ENCODE results near the gene FRA10AC1. TPM values are rescaled to one million over a fixed set of nuclear protein-coding genes. Genes with fewer than 3 reads are reported as not detected.
A peak's percentile ranks its signal among the peaks of the same experiment; 100 is the strongest.
"Not testable (repeated sequence)": the region's sequence is repeated elsewhere in the genome, so short reads cannot be mapped to it uniquely, and the experiment has no call there.

The FRA10AC1 gene
- total and polyA plus RNA-seq, 5 donors from 2014 or later: 5.1 to 16.5 (median 6.0) TPM

GRCh38 chr10:93703066-93703465 lies 674 bp upstream of the FRA10AC1 start:
- H3K36me3 ChIP-seq (ENCODE audit: control insufficient read depth, insufficient read depth, low read length): peaks cover 14% of the 10 kb centered on the region
- no peaks in the 10 kb centered on the region for H3K27me3 Mint-ChIP-seq
- H3K36me3 Mint-ChIP-seq: peaks cover 10% of the 10 kb centered on the region
- peak overlapping the region; percentile 80 for H3K27ac ChIP-seq (ENCODE audit: insufficient read depth, low read length, poor library complexity, severe bottlenecking)
- peak overlapping the region; percentile 98 for H3K4me3 ChIP-seq (ENCODE audit: low read depth, low read length)
- peaks cover 2% of the 10 kb centered on the region for H3K27me3 ChIP-seq (ENCODE audit: control insufficient read depth, insufficient read depth, low read length)
- H3K27ac Mint-ChIP-seq: no peak overlapping the region
- peaks cover 42% of the 10 kb centered on the region for H3K4me1 ChIP-seq (ENCODE audit: control insufficient read depth, insufficient read depth, low read length, poor library complexity, severe bottlenecking)
- peaks cover 4 to 23% (median 16%) of the 10 kb centered on the region in 4 donors for H3K4me1 Mint-ChIP-seq
- no peak overlapping the region for H3K4me3 Mint-ChIP-seq
- H3K9me3 Mint-ChIP-seq: peaks cover 0 to 2% (median 0%) of the 10 kb centered on the region in 7 donors
- ATAC-seq (ENCODE audit: low read depth in 2 of 2) (no peak), DNase-seq (peak in 1 of 3 donors; percentile 38)
- H3K9me3 ChIP-seq (ENCODE audit: control insufficient read depth in 2 of 2, low read length in 2 of 2): no peaks in the 10 kb centered on the region

GRCh38 chr10:93701866-93702209 lies 554 bp downstream of the FRA10AC1 start:
- Mint-ChIP-seq H3K9me3 (peaks cover 0 to under 1% (median 0%) of the 10 kb centered on the region in 7 donors), H3K27ac (no peak overlapping the region), H3K27me3 (no peaks in the 10 kb centered on the region), H3K4me3 (no peak overlapping the region), H3K4me1 (peaks cover 8 to 29% (median 19%) of the 10 kb centered on the region in 4 donors), H3K36me3 (peaks cover 17% of the 10 kb centered on the region)
- Histone ChIP-seq H3K36me3 (ENCODE audit: control insufficient read depth, insufficient read depth, low read length) (peaks cover 23% of the 10 kb centered on the region), H3K4me1 (ENCODE audit: control insufficient read depth, insufficient read depth, low read length, poor library complexity, severe bottlenecking) (peaks cover 42% of the 10 kb centered on the region), H3K27ac (ENCODE audit: insufficient read depth, low read length, poor library complexity, severe bottlenecking) (peak overlapping the region; percentile 80), H3K27me3 (ENCODE audit: control insufficient read depth, insufficient read depth, low read length) (no peaks in the 10 kb centered on the region), H3K9me3 (ENCODE audit: control insufficient read depth in 2 of 2, low read length in 2 of 2) (no peaks in the 10 kb centered on the region), H3K4me3 (ENCODE audit: low read depth, low read length) (peak overlapping the region; percentile 95)
- DNase-seq (no peak), ATAC-seq (ENCODE audit: low read depth in 2 of 2) (peak; percentile 6 to 8)

GRCh38 chr10:93697207-93697606 lies 5.2 kb downstream of the FRA10AC1 start:
- H3K9me3 ChIP-seq (ENCODE audit: control insufficient read depth in 2 of 2, low read length in 2 of 2): no peaks in the 10 kb centered on the region
- H3K4me3 ChIP-seq (ENCODE audit: low read depth, low read length): no peak overlapping the region
- Mint-ChIP-seq H3K4me3 (no peak overlapping the region), H3K36me3 (peaks cover 40% of the 10 kb centered on the region), H3K27ac (no peak overlapping the region), H3K9me3 (no peaks in the 10 kb centered on the region), H3K4me1 (peaks cover 26 to 33% (median 27%) of the 10 kb centered on the region in 4 donors), H3K27me3 (no peaks in the 10 kb centered on the region)
- ATAC-seq (ENCODE audit: low read depth in 2 of 2) (no peak), DNase-seq (no peak)
- no peak overlapping the region for H3K27ac ChIP-seq (ENCODE audit: insufficient read depth, low read length, poor library complexity, severe bottlenecking)
- peaks cover 53% of the 10 kb centered on the region for H3K36me3 ChIP-seq (ENCODE audit: control insufficient read depth, insufficient read depth, low read length)
- peaks cover 34% of the 10 kb centered on the region for H3K4me1 ChIP-seq (ENCODE audit: control insufficient read depth, insufficient read depth, low read length, poor library complexity, severe bottlenecking)
- H3K27me3 ChIP-seq (ENCODE audit: control insufficient read depth, insufficient read depth, low read length): no peaks in the 10 kb centered on the region

GRCh38 chr10:93696582-93696981 lies 5.8 kb downstream of the FRA10AC1 start:
- H3K9me3 Mint-ChIP-seq; H3K4me3 ChIP-seq (ENCODE audit: low read depth, low read length); H3K9me3 ChIP-seq (ENCODE audit: control insufficient read depth in 2 of 2, low read length in 2 of 2); H3K27ac ChIP-seq (ENCODE audit: insufficient read depth, low read length, poor library complexity, severe bottlenecking); H3K4me3 Mint-ChIP-seq; ATAC-seq (ENCODE audit: low read depth in 2 of 2); DNase-seq; H3K27ac Mint-ChIP-seq; H3K27me3 Mint-ChIP-seq; H3K27me3 ChIP-seq (ENCODE audit: control insufficient read depth, insufficient read depth, low read length): not testable (repeated sequence)
- peaks cover 26 to 33% (median 27%) of the 10 kb centered on the region in 4 donors for H3K4me1 Mint-ChIP-seq
- Histone ChIP-seq H3K36me3 (ENCODE audit: control insufficient read depth, insufficient read depth, low read length) (peaks cover 59% of the 10 kb centered on the region), H3K4me1 (ENCODE audit: control insufficient read depth, insufficient read depth, low read length, poor library complexity, severe bottlenecking) (peaks cover 29% of the 10 kb centered on the region)
- H3K36me3 Mint-ChIP-seq: peaks cover 40% of the 10 kb centered on the region

- H3K27ac Mint-ChIP-seq: peak overlapping the region in 1 of 3 donors; percentile 69
- H3K27me3 ChIP-seq (ENCODE audit: control insufficient read depth, insufficient read depth, low read length): no peaks in the 10 kb centered on the region
- peaks cover 44% of the 10 kb centered on the region for H3K36me3 Mint-ChIP-seq
- no peak overlapping the region for H3K27ac ChIP-seq (ENCODE audit: insufficient read depth, low read length, poor library complexity, severe bottlenecking)
- no peak overlapping the region for H3K4me3 Mint-ChIP-seq
- H3K4me1 ChIP-seq (ENCODE audit: control insufficient read depth, insufficient read depth, low read length, poor library complexity, severe bottlenecking): peaks cover 20% of the 10 kb centered on the region
- no peaks in the 10 kb centered on the region for H3K27me3 Mint-ChIP-seq
- no peaks in the 10 kb centered on the region for H3K9me3 ChIP-seq (ENCODE audit: control insufficient read depth in 2 of 2, low read length in 2 of 2)
- H3K4me3 ChIP-seq (ENCODE audit: low read depth, low read length): no peak overlapping the region
- H3K4me1 Mint-ChIP-seq: peaks cover 26 to 31% (median 27%) of the 10 kb centered on the region in 4 donors
- peaks cover 65% of the 10 kb centered on the region for H3K36me3 ChIP-seq (ENCODE audit: control insufficient read depth, insufficient read depth, low read length)
- ATAC-seq (ENCODE audit: low read depth in 2 of 2) (no peak), DNase-seq (no peak)
- H3K9me3 Mint-ChIP-seq: no peaks in the 10 kb centered on the region
Measured at GRCh38 chr10:93695740-93696139, 6.7 kb downstream of the FRA10AC1 start.

- H3K27me3 ChIP-seq (ENCODE audit: control insufficient read depth, insufficient read depth, low read length): no peaks in the 10 kb centered on the region
- Mint-ChIP-seq H3K4me3 (no peak overlapping the region), H3K9me3 (no peaks in the 10 kb centered on the region), H3K27me3 (no peaks in the 10 kb centered on the region), H3K27ac (no peak overlapping the region), H3K4me1 (peaks cover 5 to 11% (median 6%) of the 10 kb centered on the region in 4 donors), H3K36me3 (peaks cover 24% of the 10 kb centered on the region)
- H3K9me3 ChIP-seq (ENCODE audit: control insufficient read depth in 2 of 2, low read length in 2 of 2): no peaks in the 10 kb centered on the region
- no peak overlapping the region for H3K27ac ChIP-seq (ENCODE audit: insufficient read depth, low read length, poor library complexity, severe bottlenecking)
- DNase-seq: no peak
- H3K36me3 ChIP-seq (ENCODE audit: control insufficient read depth, insufficient read depth, low read length): peaks cover 39% of the 10 kb centered on the region
- ATAC-seq (ENCODE audit: low read depth in 2 of 2): no peak
- no peaks in the 10 kb centered on the region for H3K4me1 ChIP-seq (ENCODE audit: control insufficient read depth, insufficient read depth, low read length, poor library complexity, severe bottlenecking)
- H3K4me3 ChIP-seq (ENCODE audit: low read depth, low read length): no peak overlapping the region
Measured at GRCh38 chr10:93687737-93688136, 14.7 kb downstream of the FRA10AC1 start.

- Mint-ChIP-seq H3K4me3 (no peak overlapping the region), H3K27ac (no peak overlapping the region), H3K27me3 (no peaks in the 10 kb centered on the region), H3K36me3 (peaks cover 15% of the 10 kb centered on the region), H3K4me1 (peaks cover 0 to 8% (median 4%) of the 10 kb centered on the region in 4 donors), H3K9me3 (no peaks in the 10 kb centered on the region)
- Histone ChIP-seq H3K27me3 (ENCODE audit: control insufficient read depth, insufficient read depth, low read length) (no peaks in the 10 kb centered on the region), H3K36me3 (ENCODE audit: control insufficient read depth, insufficient read depth, low read length) (peaks cover 46% of the 10 kb centered on the region), H3K27ac (ENCODE audit: insufficient read depth, low read length, poor library complexity, severe bottlenecking) (no peak overlapping the region), H3K4me1 (ENCODE audit: control insufficient read depth, insufficient read depth, low read length, poor library complexity, severe bottlenecking) (no peaks in the 10 kb centered on the region), H3K4me3 (ENCODE audit: low read depth, low read length) (no peak overlapping the region), H3K9me3 (ENCODE audit: control insufficient read depth in 2 of 2, low read length in 2 of 2) (no peaks in the 10 kb centered on the region)
- DNase-seq (peak in 1 of 3 donors; percentile 38), ATAC-seq (ENCODE audit: low read depth in 2 of 2) (no peak)
Measured at GRCh38 chr10:93680412-93681047, 21.9 kb downstream of the FRA10AC1 start.

All from CD4-positive, CD25-positive, alpha-beta regulatory T cell (primary cell).